Non-pigmented ciliary epithelial cell (primary cell): ENCODE measurements around the gene PAGE2.
"Not testable (repeated sequence)": the region's sequence is repeated elsewhere in the genome, so short reads cannot be mapped to it uniquely, and the experiment has no call there.

Source experiments
- DNase-seq: peaks from one replicate; pipeline ENCODE4 v3.0.0-alpha.2; 2010; ENCODE audit warnings: low read depth

The PAGE2 gene

DNA sequence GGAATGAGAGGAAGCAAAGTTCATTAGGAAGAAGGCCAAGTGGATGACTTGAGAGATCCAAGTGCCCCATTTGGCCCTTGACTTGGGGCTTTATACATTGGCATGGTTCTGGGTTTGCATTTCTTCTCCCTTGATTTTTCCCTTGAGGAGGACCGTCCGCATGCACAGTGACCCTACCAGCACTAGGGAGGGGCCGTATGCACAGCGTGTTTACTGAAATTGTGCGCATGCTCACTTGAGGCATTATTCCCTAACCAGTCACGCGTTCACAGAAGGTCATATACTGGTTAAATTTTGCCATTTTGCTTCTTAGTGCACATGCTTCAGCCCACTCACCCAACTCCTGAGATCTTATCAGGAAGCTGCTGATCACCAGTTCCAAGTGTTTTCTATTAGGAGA lies 35.1 kb downstream of the PAGE2 start:
- DNase-seq, result no peak

DNA sequence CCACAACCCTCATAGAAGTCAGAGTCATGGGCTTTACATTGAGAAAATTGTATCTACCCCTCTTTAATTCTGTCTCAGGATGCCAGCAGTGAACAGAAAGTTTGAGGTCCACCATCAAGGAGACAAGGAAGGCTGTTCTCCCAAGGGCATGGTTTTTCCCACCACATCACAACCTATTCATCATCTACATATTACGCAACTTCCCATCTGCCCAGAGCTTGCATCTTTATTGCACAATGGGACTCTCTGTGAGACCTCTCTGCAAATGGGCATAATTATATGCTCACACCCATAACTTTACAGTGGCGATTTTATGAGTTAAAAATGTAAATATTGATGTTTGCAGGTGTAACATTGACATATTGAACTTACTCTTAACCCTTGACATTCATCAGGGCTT lies 38.9 kb downstream of the PAGE2 start:
- DNase-seq, result no peak

DNA sequence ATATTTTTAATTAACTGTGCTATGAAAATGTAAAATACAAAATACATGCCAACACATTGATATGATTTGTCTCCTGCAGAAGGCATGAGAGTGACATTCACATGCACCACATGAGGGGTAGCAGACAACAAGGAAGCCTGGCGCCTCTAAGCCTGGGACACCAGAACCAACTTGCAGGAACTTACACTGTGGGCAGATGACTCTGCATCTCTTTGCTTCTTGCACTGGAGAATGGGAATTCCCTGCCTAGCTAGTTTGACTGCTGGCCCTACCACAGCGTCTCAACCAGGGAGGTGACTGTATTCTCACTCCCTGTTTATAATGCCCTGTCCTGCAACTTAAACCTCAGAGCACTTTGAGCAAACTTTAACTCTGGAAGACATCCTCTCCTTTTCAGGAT lies 40.5 kb downstream of the PAGE2 start:
- DNase-seq, result no peak

DNA sequence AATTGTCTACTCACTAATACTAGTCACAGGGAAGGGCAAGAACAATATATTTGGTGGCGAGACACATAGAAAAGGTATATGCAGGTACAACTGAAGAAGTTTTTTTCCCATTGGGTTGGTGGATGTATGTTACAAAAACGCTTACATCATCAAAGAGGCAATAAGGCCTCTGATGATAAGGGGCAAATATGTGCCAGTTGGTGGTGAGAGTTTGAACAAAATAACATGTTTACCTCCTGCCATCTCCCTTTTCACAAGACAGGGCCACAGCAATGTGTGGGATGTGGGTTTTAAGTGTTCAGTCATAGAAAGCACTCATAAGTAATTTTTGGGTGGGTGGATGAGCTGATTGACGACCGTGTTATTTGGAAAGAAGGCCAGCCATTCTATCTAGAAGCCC lies 41.7 kb downstream of the PAGE2 start:
- no peak for DNase-seq

DNA sequence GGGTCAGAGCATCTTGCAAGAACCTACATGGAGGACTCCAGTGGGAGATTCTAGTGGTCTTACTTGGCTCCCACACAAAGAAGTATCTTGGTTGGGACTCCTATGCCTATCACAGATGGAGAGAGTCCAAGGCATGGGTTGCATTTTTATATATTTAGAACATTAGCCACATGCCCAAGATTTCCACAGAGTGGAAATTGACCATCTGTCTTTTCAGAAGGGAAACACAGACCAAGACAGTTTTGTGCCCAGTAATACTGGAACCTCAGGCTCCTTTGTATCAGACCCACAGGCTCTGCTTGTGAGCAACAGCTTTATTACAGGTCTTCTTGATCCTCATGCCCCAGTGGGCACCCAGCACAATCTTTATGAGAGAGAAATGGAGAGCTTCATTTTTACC lies 43.6 kb downstream of the PAGE2 start:
- no peak for DNase-seq

DNA sequence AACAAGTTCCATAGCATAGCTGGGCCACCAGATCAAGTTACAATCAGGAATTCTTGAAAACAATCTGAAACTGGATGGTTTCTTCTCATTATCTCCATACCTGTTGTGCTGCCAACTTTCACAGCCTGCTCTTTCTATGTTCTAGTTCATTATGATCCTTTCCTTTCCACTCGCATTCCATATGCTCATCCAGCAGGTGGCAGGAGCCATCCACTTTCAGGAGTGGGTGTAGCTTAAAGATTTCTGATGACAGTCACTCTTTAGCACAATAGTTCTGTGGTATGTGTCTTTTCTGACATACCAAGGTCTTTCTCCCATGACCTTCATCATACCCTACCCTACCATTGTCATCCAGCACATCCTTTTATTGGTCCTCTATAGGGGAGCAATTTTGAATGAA lies 46.4 kb downstream of the PAGE2 start:
- no peak for DNase-seq

DNA sequence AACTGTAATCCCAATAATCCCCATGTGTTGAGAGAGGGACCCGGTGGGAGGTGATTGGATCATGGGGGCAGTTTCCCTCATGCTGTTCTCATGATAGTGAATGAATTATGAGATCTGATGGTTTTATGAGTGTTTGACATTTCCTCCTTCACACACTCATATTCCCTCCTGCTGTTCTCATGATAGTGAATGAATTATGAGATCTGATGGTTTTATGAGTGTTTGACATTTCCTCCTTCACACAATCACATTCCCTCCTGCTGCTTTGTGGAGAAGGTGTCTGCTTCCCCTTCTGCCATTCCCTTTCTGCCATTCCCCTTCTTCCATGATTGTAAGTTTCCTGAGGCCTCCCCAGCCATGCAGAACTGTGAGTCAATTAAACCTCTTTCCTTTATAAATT lies 52.0 kb downstream of the PAGE2 start:
- DNase-seq, result not testable (repeated sequence)
